OCI-LY1 (cell line): ENCODE measurements around the gene TIGD1.

Source experiments
- CTCF ChIP-seq: fragments of 200-600 bp; sonication (generic), shearing (Covaris generic); IDR thresholded peaks from 2 replicates; pipeline ENCODE4 v1.5.1; 2017; ENCODE audit warnings: mild to moderate bottlenecking, antibody characterized with exemption, low read length, moderate library complexity, mixed read lengths
- EZH2 ChIP-seq: fragments of 200-600 bp; sonication (generic), shearing (Covaris generic); IDR thresholded peaks from 2 replicates; pipeline ENCODE4 v1.8.0; 2017; ENCODE audit warnings: borderline replicate concordance, mixed run types, mild to moderate bottlenecking, antibody characterized with exemption, low read length, moderate library complexity, mixed read lengths

DNA sequence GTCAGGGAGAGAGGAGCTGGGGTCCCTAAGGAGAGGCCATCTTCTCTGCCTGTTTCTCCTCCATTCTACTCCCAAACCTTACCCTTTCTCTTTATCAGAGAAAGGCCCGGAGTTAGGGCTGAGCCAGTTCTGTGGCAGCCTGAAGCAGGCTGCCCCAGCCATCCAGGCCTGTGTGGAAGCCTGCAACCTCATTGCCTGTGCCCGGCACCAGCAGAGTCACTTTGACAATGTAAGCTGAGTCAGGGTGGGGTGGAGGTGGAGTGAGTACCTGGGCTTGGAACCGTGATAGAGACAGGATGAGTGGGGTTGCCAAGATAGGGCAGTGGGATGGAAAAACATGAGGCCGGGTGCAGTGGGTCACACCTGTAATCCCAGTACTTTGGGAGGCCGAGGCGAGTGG is 5.7 kb downstream of the TIGD1 start:
- no peak for TF ChIP-seq CTCF
- TF ChIP-seq EZH2 = no peak
